Measurements from ENCODE around the gene RHOB. TPM values are rescaled to one million over a fixed set of nuclear protein-coding genes. Genes with fewer than 3 reads are reported as not detected.

RHOB gene
- total RNA-seq, 1 donor from 2014 or later, result 191 TPM

DNA sequence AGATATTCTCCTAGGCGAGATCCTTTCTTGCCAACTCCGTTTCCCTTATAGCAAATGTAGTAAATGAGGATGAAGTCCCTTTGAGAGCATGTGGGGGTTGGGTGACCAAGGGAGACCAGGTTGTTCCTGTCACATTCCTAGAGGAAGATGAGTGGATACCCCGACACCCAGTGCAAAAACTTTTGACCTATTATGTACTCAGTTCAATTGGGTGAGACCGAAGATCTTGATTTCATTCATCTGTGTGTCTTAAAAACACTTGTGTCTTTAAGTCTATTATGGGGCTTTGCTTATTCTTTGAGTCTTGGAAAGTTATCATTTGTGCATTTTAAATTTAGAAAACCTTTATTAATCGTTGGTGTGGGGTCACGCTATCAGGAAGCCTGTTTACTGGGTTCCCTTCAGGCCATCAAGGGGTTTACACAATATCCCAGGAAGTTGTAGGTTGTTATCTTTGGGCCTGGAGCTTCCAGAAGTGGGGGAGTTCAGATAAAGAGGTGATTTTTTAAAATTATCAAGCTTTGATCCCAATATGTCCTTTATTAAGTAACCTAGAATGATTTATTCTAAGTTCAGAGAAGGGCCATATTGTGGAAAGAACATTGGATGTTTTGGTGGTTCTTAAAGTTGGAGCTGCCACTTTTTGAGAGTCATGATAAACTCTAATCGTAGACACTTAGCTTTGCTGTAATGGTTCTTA is 2.8 kb downstream of the RHOB start:
- DNase-seq (no peak), ATAC-seq (no peak)
- Histone ChIP-seq H3K9me3 (no peaks in the 10 kb centered on the region), H3K27ac (peak overlapping the region; percentile 99), H3K27me3 (no peaks in the 10 kb centered on the region), H3K36me3 (peaks cover 8% of the 10 kb centered on the region), H3K4me3 (peak overlapping the region; percentile 86), H3K4me1 (peaks cover 21% of the 10 kb centered on the region)
- intact Hi-C loops (cut with DNase I), result loop anchor here (10.0 kb wide), 1 partner anchor 185 kb away; no protein-coding TSS in a partner anchor
- no peak for TF ChIP-seq CTCF (IDR thresholded peaks at IDR 0.05)

- Histone ChIP-seq H3K4me1 (peaks cover 21% of the 10 kb centered on the region), H3K27me3 (no peaks in the 10 kb centered on the region), H3K27ac (peak overlapping the region; percentile 99), H3K9me3 (no peaks in the 10 kb centered on the region), H3K4me3 (peak overlapping the region; percentile 86), H3K36me3 (peaks cover 8% of the 10 kb centered on the region)
- ATAC-seq, result peak; percentile 0
- DNase-seq, result no peak
- no peak for TF ChIP-seq CTCF (IDR thresholded peaks at IDR 0.05)
- intact Hi-C loops (cut with DNase I), result no loop called here
Measured at GRCh38 chr2:20450201-20450999, 3.5 kb downstream of the RHOB start.

- Histone ChIP-seq H3K27me3 (no peaks in the 10 kb centered on the region), H3K4me1 (peaks cover 21% of the 10 kb centered on the region), H3K4me3 (no peak overlapping the region)
Measured at GRCh38 chr2:20451000-20451290, 4.1 kb downstream of the RHOB start.

DNA sequence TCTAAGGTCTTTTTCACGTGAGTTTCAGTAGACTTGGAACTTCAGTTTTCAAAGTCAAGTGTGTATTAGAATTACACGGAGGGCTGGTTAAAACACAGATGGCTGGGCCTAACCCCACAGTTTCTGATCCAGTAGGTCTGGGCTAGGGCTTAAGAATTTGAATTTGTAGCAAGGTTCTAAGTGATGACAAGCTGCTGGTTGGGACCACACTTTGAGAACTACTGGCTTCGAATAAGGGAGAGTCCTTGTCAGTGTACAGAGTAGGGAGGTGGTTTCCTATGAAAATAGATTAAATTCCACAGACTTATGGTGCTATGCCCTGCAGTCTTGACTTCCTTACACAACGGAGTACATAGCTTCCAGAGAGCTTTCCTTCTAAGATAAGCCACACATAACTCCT is 4.5 kb downstream of the RHOB start:
- H3K27me3 ChIP-seq, result no peaks in the 10 kb centered on the region
- peak overlapping the region; percentile 99 for H3K27ac ChIP-seq
- H3K9me3 ChIP-seq, result no peaks in the 10 kb centered on the region
- no peak for TF ChIP-seq CTCF (IDR thresholded peaks at IDR 0.05)
- intact Hi-C loops (cut with DNase I), result no loop called here
- H3K4me3 ChIP-seq, result no peak overlapping the region
- no peak for DNase-seq
- H3K36me3 ChIP-seq, result peaks cover 8% of the 10 kb centered on the region
- ATAC-seq, result no peak
- H3K4me1 ChIP-seq, result peaks cover 21% of the 10 kb centered on the region

More at GRCh38 chr2:20451000-20451290, 4.1 kb downstream of the RHOB start:
- TF ChIP-seq CTCF (IDR thresholded peaks at IDR 0.05), result no peak
- ATAC-seq (no peak), DNase-seq (no peak)
- intact Hi-C loops (cut with DNase I), result no loop called here
- H3K9me3 ChIP-seq, result no peaks in the 10 kb centered on the region
- H3K27ac ChIP-seq, result peak overlapping the region; percentile 99
- peaks cover 8% of the 10 kb centered on the region for H3K36me3 ChIP-seq

DNA sequence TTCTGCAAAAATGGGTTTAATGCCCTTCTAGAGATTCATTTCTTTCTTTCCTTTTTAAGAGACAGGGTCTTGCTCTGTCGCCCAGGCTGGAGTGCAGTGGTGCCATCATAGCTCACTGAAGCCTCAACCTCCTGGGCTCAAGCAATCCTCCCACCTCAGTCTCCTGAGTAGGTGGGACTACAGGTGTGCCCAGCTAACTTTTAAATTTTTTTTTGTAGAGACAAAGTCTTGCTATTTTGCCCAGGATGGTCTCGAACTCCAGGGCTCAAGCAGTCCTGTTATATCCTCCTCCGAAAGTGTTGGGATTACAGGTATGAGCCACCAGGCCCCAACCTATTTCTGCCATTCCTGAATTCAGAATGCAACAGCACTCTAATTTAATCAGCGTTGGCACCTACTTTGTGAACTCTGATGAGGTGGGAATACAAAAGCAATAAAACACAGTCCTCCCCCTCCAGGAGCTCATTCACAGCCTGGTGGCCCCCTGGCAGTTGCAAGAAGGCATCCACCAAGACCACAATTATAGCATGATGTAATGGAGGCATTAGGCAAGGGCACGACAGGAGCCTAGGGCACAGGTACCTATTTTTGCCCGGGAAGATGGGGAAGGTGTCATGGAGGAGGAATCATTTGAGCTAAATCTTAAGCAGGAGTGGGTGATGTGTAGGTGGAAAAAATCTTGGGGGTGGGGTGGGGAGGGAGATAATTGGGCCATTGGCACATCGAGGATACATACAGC is 5.1 kb downstream of the RHOB start:
- no peak for TF ChIP-seq CTCF (IDR thresholded peaks at IDR 0.05)
- DNase-seq, result no peak
- no peak overlapping the region for H3K4me3 ChIP-seq
- no peaks in the 10 kb centered on the region for H3K27me3 ChIP-seq
- H3K4me1 ChIP-seq, result peaks cover 21% of the 10 kb centered on the region
- no peak overlapping the region for H3K27ac ChIP-seq
- intact Hi-C loops (cut with DNase I), result no loop called here
- H3K36me3 ChIP-seq, result peaks cover 8% of the 10 kb centered on the region
- ATAC-seq, result no peak
- H3K9me3 ChIP-seq, result no peaks in the 10 kb centered on the region

Data from upper lobe of right lung (tissue), 1 donor.